Panc1 (cell line): ENCODE data around the gene KLHL12. TPM values are rescaled to one million over a fixed set of nuclear protein-coding genes. Genes with fewer than 3 reads are reported as not detected.

ENCODE experiments used
- ATAC-seq: fragments of 200-7000 bp; cut with Tn5 transposase; 2 replicates; pipeline ENCODE4 v1.9.1; 2020; ENCODE audit warnings: mild to moderate bottlenecking, moderate library complexity
- BruUV-seq: library from RNA; stranded (reverse); fragments of 400-500 nt; replicated peaks from 2 replicates; lab custom pipeline; 2021; lab: Mats Ljungman, UMichigan
- CTCF ChIA-PET: fragments of 300-600 bp; sonication (Branson Sonifier 250); formaldehyde crosslinking; loops from one replicate; lab custom pipeline; 2022; ENCODE audit warnings: antibody characterized with exemption; lab: Charles Lee
- POLR2A ChIA-PET: fragments of 300-600 bp; sonication (Branson Sonifier 250); formaldehyde crosslinking; loops from one replicate; lab custom pipeline; 2022; ENCODE audit warnings: antibody characterized with exemption; lab: Charles Lee
- DNase-seq: peaks from one replicate; pipeline ENCODE4 v3.0.0-alpha.2; 2010; ENCODE audit warnings: low read depth, low spot score
- H3K27ac ChIP-seq: 2 replicates; pipeline ENCODE4 v1.5.1; 2011; ENCODE audit warnings: mild to moderate bottlenecking, low read length, inconsistent platforms
- H3K27me3 ChIP-seq: fragments of 200-500 bp; sonication (Bioruptor generic); 2 replicates; pipeline ENCODE4 v1.6.0; 2014; ENCODE audit warnings: low read length, inconsistent platforms; ENCODE audit not compliant: control insufficient read depth, insufficient read depth
- H3K36me3 ChIP-seq: fragments of 200-500 bp; sonication (Bioruptor generic); 2 replicates; pipeline ENCODE4 v1.5.1; 2014; ENCODE audit warnings: inconsistent platforms, mild to moderate bottlenecking, low read length, moderate library complexity; ENCODE audit not compliant: control insufficient read depth, insufficient read depth
- H3K4me1 ChIP-seq: 2 replicates; pipeline ENCODE4 v1.5.1; 2011; ENCODE audit warnings: inconsistent platforms, mild to moderate bottlenecking, low read length, moderate library complexity; ENCODE audit not compliant: control insufficient read depth, insufficient read depth
- H3K4me3 ChIP-seq, 2 experiments: 2 replicates each; pipeline ENCODE4 v1.5.1; 2011 to 2012; ENCODE audit warnings: low read depth in 2 of 2, low read length in 2 of 2, mild to moderate bottlenecking in 2 of 2, inconsistent platforms in 1 of 2, moderate library complexity in 1 of 2
- H3K9me3 ChIP-seq: fragments of 200-500 bp; sonication (Bioruptor generic); 2 replicates; pipeline ENCODE4 v1.5.1; 2014; ENCODE audit warnings: low read depth, mild to moderate bottlenecking, inconsistent platforms, low read length, moderate library complexity; ENCODE audit not compliant: control insufficient read depth, insufficient read depth
- POLR2AphosphoS5 ChIP-seq: IDR thresholded peaks from 2 replicates; pipeline ENCODE4 v1.6.1; 2012; ENCODE audit warnings: mild to moderate bottlenecking, low read depth, low read length, moderate library complexity
- SIN3A ChIP-seq: IDR thresholded peaks from 2 replicates; pipeline ENCODE4 v1.6.1; 2012; ENCODE audit warnings: low read depth, mild to moderate bottlenecking, low read length, moderate library complexity, borderline replicate concordance; ENCODE audit not compliant: insufficient read depth
- TCF7L2 ChIP-seq: IDR thresholded peaks from 2 replicates; pipeline ENCODE4 v1.6.1; 2011; ENCODE audit warnings: mild to moderate bottlenecking, low read depth, low read length, inconsistent platforms
- in situ Hi-C: cut with HindIII; loops from 2 replicates; pipeline ENCODE4 v1.10.0; 2016; ENCODE audit warnings: low sequenced_read_pairs, low pct_unique_long_range_greater_than_20kb
- intact Hi-C: fragments of 100-400 bp; cut with micrococcal nuclease; formaldehyde crosslinking; loops from one replicate; pipeline ENCODE4 v1.10.0; 2022; ENCODE audit not compliant: unreplicated experiment
- total RNA-seq: library from RNA; stranded (reverse); gene quantifications from one replicate; pipeline ENCODE4 v1.2.1, GENCODE V29; 2021; ENCODE audit not compliant: unreplicated experiment
- TF ChIP-seq, protein P1 (sequence below), 2 experiments: IDR thresholded peaks; 2 replicates each; pipeline ENCODE4 v1.6.1; 2011 to 2012; ENCODE audit warnings: low read depth in 2 of 2, control low read depth in 1 of 2, low read length in 1 of 2, mild to moderate bottlenecking in 1 of 2, moderate library complexity in 1 of 2; ENCODE audit not compliant: insufficient read depth in 1 of 2
- TF ChIP-seq, protein P2 (sequence below): fragments of 450-650 bp; IDR thresholded peaks from 2 replicates; pipeline ENCODE4 v1.5.1; 2017; ENCODE audit warnings: mild to moderate bottlenecking

Gene KLHL12
- total RNA-seq, 1 experiment from 2014 or later, result 37.8 TPM

DNA sequence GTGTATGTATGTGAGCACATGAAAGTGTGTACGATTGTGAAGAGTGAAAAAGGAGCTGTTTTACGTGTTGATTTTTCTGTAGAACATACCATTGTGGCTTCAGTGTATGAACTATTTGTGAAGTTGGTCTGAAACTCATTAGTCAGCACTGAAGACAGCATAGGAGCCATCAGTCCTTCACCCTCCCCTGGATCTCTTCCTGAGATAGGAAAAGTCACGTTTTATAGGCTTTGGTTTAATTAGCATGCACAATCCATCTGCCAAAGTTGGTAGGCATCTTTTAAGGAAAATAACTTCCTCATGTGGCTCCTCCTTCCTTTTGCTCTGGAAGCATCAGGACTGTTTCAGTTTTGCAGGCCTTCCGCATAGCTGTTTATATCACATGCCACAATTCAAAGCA lies 36.6 kb downstream of the KLHL12 start:
- Histone ChIP-seq H3K27ac (no peak overlapping the region), H3K4me1 (peaks cover 9% of the 10 kb centered on the region; the same call in 1 of the 2 replicates), H3K27me3 (no peaks in the 10 kb centered on the region), H3K36me3 (peaks cover 7% of the 10 kb centered on the region), H3K4me3 (no peak overlapping the region), H3K9me3 (no peaks in the 10 kb centered on the region)
- no peak for TF ChIP-seq SIN3A
- TF ChIP-seq, protein P1, sequence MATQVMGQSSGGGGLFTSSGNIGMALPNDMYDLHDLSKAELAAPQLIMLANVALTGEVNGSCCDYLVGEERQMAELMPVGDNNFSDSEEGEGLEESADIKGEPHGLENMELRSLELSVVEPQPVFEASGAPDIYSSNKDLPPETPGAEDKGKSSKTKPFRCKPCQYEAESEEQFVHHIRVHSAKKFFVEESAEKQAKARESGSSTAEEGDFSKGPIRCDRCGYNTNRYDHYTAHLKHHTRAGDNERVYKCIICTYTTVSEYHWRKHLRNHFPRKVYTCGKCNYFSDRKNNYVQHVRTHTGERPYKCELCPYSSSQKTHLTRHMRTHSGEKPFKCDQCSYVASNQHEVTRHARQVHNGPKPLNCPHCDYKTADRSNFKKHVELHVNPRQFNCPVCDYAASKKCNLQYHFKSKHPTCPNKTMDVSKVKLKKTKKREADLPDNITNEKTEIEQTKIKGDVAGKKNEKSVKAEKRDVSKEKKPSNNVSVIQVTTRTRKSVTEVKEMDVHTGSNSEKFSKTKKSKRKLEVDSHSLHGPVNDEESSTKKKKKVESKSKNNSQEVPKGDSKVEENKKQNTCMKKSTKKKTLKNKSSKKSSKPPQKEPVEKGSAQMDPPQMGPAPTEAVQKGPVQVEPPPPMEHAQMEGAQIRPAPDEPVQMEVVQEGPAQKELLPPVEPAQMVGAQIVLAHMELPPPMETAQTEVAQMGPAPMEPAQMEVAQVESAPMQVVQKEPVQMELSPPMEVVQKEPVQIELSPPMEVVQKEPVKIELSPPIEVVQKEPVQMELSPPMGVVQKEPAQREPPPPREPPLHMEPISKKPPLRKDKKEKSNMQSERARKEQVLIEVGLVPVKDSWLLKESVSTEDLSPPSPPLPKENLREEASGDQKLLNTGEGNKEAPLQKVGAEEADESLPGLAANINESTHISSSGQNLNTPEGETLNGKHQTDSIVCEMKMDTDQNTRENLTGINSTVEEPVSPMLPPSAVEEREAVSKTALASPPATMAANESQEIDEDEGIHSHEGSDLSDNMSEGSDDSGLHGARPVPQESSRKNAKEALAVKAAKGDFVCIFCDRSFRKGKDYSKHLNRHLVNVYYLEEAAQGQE (IDR thresholded peaks at IDR 0.05; ENCODE audit: insufficient read depth in 1 of 2, low read depth in 2 of 2, low read length in 1 of 2), result no peak
- in situ Hi-C loops, result no loop called here
- ChIA-PET CTCF (no interaction called here), POLR2A (interaction anchor here (0.7 kb wide), 1 partner anchor 31 kb away, joined by 3 read pairs; no protein-coding TSS in a partner anchor)
- DNase-seq (no peak), ATAC-seq (no peak)
- BruUV-seq, result no TSS peak
- intact Hi-C loops, result no loop called here

DNA sequence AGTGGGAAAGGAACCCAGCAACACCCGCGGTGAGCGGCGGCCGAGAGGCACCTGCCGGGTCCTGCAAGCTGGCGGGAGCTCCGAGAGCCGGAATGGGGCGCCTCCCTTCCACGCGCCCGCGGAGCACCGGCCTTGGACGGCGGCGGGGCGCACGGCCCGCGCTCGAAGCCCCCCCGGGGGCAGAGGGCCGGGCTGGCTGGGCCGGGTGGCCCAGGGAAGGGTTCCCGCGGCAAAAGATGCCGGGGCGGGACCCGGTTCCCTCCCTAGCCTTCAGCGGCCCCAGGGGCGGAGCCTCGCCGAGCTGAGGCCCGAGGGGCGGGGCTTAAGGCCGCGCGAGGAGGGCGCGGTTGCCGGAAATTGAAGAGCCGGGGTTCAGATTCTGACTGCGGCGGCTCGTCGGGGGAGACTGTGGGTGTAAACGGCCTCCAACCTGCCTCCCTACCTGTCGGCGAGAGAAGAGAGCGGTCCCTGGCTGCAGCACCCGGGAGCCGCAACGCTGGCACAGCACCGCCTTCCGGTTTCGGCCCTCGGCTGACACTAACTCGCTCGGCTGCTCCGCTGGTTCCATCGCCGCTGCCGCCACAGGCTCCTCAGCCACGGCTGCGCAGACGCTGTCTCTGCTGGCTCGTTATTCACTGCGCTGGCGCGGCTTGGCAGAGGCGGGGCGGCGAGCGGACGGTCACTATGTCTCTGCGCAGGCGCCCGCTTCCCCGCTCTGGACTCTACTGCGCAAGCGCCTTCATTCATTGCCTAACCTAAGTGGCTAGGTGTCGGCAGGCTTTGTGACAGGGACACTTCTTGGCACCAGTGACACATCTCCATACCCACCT lies 38.3 kb downstream of the KLHL12 start, which contains the start of gene RABIF:
TSS of gene RABIF (minus strand) at position 619 of the 830 bp plus-strand sequence. CDS start at position 568, 51 bp downstream.
- DNase-seq (peak; percentile 83), ATAC-seq (peak; percentile 98)
- Histone ChIP-seq H3K4me1 (peaks cover 9% of the 10 kb centered on the region; the same call in 1 of the 2 replicates), H3K27me3 (no peaks in the 10 kb centered on the region), H3K4me3 (peak within 1 kb of the TSS; percentile 78 to 98), H3K27ac (peak within 1 kb of the TSS; percentile 91), H3K9me3 (no peaks in the 10 kb centered on the region), H3K36me3 (peaks cover 4% of the 10 kb centered on the region; the same call in 1 of the 2 replicates)
- peak; percentile 95; the same call in 1 of the 2 replicates for TF ChIP-seq SIN3A
- TF ChIP-seq, protein P1 (IDR thresholded peaks at IDR 0.05; ENCODE audit: insufficient read depth in 1 of 2, low read depth in 2 of 2, low read length in 1 of 2), result no peak; a peak in 1 of 4 replicates
- peak; percentile 11; the same call in 1 of the 2 replicates for TF ChIP-seq TCF7L2
- peak; percentile 99 for TF ChIP-seq POLR2AphosphoS5
- TF ChIP-seq, protein P2, sequence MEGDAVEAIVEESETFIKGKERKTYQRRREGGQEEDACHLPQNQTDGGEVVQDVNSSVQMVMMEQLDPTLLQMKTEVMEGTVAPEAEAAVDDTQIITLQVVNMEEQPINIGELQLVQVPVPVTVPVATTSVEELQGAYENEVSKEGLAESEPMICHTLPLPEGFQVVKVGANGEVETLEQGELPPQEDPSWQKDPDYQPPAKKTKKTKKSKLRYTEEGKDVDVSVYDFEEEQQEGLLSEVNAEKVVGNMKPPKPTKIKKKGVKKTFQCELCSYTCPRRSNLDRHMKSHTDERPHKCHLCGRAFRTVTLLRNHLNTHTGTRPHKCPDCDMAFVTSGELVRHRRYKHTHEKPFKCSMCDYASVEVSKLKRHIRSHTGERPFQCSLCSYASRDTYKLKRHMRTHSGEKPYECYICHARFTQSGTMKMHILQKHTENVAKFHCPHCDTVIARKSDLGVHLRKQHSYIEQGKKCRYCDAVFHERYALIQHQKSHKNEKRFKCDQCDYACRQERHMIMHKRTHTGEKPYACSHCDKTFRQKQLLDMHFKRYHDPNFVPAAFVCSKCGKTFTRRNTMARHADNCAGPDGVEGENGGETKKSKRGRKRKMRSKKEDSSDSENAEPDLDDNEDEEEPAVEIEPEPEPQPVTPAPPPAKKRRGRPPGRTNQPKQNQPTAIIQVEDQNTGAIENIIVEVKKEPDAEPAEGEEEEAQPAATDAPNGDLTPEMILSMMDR, result no peak
- ChIA-PET POLR2A (interaction anchor here (0.5 to 0.6 kb wide), 2 partner anchors 53 to 219 kb away, joined by 3 to 8 read pairs; no protein-coding TSS in a partner anchor), CTCF (no interaction called here)
- intact Hi-C loops, result no loop called here
- in situ Hi-C loops, result no loop called here
- no TSS peak for BruUV-seq
